ENCODE results near the gene RPS27L. TPM values are rescaled to one million over a fixed set of nuclear protein-coding genes. Genes with fewer than 3 reads are reported as not detected.
A peak's percentile ranks its signal among the peaks of the same experiment; 100 is the strongest.

The RPS27L gene
- total RNA-seq, 2 donors from 2014 or later = 155 to 223 TPM

- Mint-ChIP-seq H3K36me3 (no peaks in the 10 kb centered on the region), H3K27ac (no peak overlapping the region), H3K9me3 (no peaks in the 10 kb centered on the region)
- DNase-seq (ENCODE audit: low spot score in 2 of 2) (no peak), ATAC-seq (no peak)
Measured at GRCh38 chr15:63165166-63165859, 8.0 kb upstream of the RPS27L start.

DNA sequence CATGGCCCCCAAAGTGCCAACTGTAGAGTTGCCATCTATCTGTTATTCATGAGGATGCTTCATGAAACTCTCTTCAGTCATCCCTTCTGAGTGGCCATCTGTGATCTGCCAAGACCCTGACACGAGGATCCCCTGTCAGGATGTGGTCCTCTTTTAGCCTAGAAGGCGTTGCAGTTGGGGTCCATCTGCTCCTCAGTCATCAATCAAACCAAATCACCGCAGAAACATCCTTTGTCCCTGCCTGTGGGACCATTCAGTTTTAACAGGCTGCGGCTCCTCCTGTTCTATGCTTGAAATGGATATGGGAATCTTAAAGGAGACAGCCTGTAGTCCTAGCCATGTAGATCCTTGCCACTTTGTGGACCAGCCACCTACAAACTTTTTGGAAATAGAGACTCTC lies 5.9 kb upstream of the RPS27L start:
- Mint-ChIP-seq H3K27ac (no peak overlapping the region), H3K9me3 (peaks cover 0 to 5% of the 10 kb centered on the region in 2 donors), H3K36me3 (peaks cover 0 to 6% of the 10 kb centered on the region in 2 donors)
- DNase-seq (ENCODE audit: low spot score in 2 of 2) (no peak), ATAC-seq (no peak)

DNA sequence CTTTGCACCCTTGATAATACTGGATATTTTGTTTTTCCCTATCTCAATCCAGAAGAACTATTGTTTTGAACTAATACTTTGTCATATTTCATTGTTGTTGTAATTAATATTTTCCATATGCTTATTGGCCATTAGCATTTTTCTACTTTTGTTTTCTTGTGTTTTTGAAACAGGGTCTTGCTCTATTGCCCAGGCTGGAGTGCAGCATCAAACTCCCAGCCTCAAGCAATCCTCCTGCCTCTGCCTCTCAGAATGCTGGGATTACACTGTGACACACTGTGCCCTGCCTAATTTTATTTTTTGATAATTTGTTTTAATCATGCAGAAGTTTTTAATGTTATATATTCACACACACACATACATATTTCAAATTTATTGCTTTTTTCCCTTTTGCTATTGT lies 3.4 kb upstream of the RPS27L start:
- H3K27ac Mint-ChIP-seq = no peak overlapping the region
- H3K36me3 Mint-ChIP-seq = peaks cover 14 to 23% of the 10 kb centered on the region in 2 donors
- no peak for ATAC-seq
- no peak for DNase-seq (ENCODE audit: low spot score in 2 of 2)
- peaks cover 0 to 5% of the 10 kb centered on the region in 2 donors for H3K9me3 Mint-ChIP-seq

GRCh38 chr15:63157891-63158431 lies 684 bp upstream of the RPS27L start:
- H3K27ac Mint-ChIP-seq = peak overlapping the region; percentile 92 to 99
- ATAC-seq (peak; percentile 17 to 56), DNase-seq (ENCODE audit: low spot score in 2 of 2) (peak; percentile 14 to 58)
- peaks cover 0 to 5% of the 10 kb centered on the region in 2 donors for H3K9me3 Mint-ChIP-seq
- peaks cover 15 to 26% of the 10 kb centered on the region in 2 donors for H3K36me3 Mint-ChIP-seq

DNA sequence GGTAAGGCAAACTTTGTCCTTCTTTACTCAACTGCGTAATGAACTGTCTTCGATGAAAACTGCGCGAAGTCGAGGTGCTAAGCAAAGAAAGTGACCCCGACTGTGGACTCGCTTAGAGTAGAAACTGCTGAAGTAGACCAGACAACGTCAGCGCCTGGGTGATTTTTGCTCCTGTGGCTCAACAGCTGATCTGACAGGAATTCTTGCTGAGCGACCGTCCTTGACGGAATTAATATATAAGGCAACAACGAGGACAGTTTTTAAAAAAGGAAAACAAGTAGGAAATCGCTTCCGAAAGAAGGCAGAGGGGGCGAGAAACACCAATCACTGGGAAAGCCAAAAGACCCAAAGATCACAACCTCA lies 541 bp downstream of the RPS27L start:
- Mint-ChIP-seq H3K36me3 (peaks cover 18 to 28% of the 10 kb centered on the region in 2 donors), H3K27ac (peak overlapping the region; percentile 97 to 99), H3K9me3 (peaks cover 0 to 5% of the 10 kb centered on the region in 2 donors)
- DNase-seq (ENCODE audit: low spot score in 2 of 2) = peak in 1 of 2 donors; percentile 58
- ATAC-seq = peak in 1 of 2 donors; percentile 26

DNA sequence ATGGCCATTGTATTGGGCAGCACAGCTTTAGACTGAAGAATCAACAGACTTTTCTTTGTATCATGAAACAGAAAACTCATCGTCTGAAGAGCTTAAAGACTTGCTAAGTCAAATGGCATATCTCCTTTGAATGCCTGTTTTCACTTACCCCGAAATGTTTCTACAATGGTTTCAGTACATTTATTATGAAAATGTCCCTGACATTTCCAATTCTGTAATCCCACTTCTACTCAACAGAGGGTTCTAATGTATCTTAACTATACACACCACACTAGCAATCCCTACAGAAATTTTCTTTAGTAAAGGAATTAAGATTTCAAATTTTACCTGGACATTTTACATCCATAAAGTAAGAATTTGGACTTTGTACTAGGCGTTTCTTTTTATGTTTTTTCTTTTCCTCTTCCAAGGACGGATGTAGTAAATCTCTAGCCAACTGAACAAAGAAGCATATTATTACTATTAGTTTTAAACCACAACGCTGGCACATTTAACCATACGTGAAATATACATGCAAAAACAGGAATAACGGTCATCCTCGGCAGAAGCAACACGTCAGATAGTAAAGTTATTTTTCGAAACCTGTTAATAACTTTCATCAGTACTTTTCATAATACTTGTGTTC lies 1.1 kb downstream of the RPS27L start:
- Mint-ChIP-seq H3K36me3 (peaks cover 18 to 33% of the 10 kb centered on the region in 2 donors), H3K9me3 (peaks cover 0 to 5% of the 10 kb centered on the region in 2 donors), H3K27ac (peak overlapping the region; percentile 97 to 99)
- ATAC-seq (no peak), DNase-seq (ENCODE audit: low spot score in 2 of 2) (no peak)

GRCh38 chr15:63155486-63155885 lies 1.8 kb downstream of the RPS27L start:
- peak overlapping the region in 1 of 2 donors; percentile 99 for H3K27ac Mint-ChIP-seq
- peaks cover 0 to 5% of the 10 kb centered on the region in 2 donors for H3K9me3 Mint-ChIP-seq
- peaks cover 18 to 33% of the 10 kb centered on the region in 2 donors for H3K36me3 Mint-ChIP-seq
- no peak for ATAC-seq
- DNase-seq (ENCODE audit: low spot score in 2 of 2) = no peak

DNA sequence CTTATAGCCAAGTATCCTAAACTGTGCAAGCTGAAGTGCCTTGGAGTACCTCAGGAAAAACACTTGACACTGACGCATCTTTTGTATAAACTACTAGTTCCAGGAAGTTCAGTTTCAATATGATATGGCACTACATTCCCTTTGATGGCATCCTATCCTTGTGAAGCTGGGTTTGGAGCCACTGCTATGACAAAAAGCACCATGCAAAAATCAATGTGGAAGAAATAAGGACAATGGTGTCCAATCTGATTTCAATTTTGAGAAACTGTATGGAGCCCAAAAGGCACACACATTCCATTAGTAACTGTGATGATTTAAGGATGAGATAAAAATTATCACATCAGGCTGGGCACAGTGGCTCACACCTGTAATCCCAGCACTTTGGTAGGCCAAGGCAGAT lies 5.6 kb downstream of the RPS27L start:
- ATAC-seq (no peak), DNase-seq (ENCODE audit: low spot score in 2 of 2) (no peak)
- Mint-ChIP-seq H3K9me3 (no peaks in the 10 kb centered on the region), H3K27ac (no peak overlapping the region), H3K36me3 (peaks cover 11 to 19% of the 10 kb centered on the region in 2 donors)

GRCh38 chr15:63146684-63147083 lies 10.6 kb downstream of the RPS27L start:
- Mint-ChIP-seq H3K27ac (no peak overlapping the region), H3K36me3 (peaks cover 9 to 14% of the 10 kb centered on the region in 2 donors), H3K9me3 (no peaks in the 10 kb centered on the region)
- ATAC-seq (no peak), DNase-seq (ENCODE audit: low spot score in 2 of 2) (no peak)

- Mint-ChIP-seq H3K36me3 (peaks cover 9 to 10% of the 10 kb centered on the region in 2 donors), H3K9me3 (no peaks in the 10 kb centered on the region), H3K27ac (no peak overlapping the region)
- DNase-seq (ENCODE audit: low spot score in 2 of 2) = no peak
- ATAC-seq = peak in 1 of 2 donors; percentile 71
Measured at GRCh38 chr15:63145426-63145825, 11.9 kb downstream of the RPS27L start.

DNA sequence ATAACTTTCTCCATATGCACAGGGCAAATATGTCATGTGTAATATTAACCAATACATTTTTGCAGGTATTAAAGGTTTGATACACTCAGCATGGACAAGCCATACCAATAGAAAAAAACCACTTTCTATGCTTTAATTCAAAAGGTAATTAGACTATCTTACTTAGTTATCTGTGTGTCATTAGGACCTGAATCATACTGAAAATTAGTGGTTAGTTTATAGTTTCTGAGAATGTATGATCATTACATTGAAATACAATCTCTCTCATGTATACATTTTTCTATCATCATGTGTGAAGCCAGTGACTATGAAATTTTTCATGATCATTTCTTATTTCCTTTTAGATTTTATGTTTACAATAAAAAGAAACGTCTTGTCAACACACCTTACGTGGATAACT lies 16.3 kb downstream of the RPS27L start:
- Mint-ChIP-seq H3K36me3 (peaks cover 9 to 10% of the 10 kb centered on the region in 2 donors), H3K27ac (no peak overlapping the region), H3K9me3 (no peaks in the 10 kb centered on the region)
- DNase-seq (ENCODE audit: low spot score in 2 of 2) = no peak
- no peak for ATAC-seq

DNA sequence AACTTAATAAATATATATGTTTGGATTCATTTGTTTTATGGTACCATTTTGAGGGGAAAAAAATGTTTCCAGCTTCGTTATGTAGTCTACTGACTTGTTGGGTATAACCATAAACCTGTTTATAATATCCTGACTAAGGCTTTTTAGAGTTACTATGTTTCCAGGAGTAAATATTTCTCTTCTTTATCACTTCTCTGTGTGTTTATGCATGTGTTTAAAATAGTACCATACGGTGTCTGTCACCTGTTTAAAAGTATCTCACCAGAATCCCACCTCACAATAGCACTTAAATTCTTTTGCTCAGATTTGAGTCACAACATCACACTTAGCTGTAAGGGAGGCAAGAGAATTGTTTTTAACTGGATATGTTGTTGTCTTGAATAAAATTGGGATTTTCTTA lies 20.5 kb downstream of the RPS27L start:
- H3K9me3 Mint-ChIP-seq = no peaks in the 10 kb centered on the region
- DNase-seq (ENCODE audit: low spot score in 2 of 2) (no peak), ATAC-seq (no peak)
- H3K27ac Mint-ChIP-seq = no peak overlapping the region
- no peaks in the 10 kb centered on the region for H3K36me3 Mint-ChIP-seq

GRCh38 chr15:63135804-63136203 lies 21.5 kb downstream of the RPS27L start:
- peak overlapping the region; percentile 27 to 53 for H3K27ac Mint-ChIP-seq
- ATAC-seq (peak; percentile 18 to 81), DNase-seq (ENCODE audit: low spot score in 2 of 2) (no peak)
- no peaks in the 10 kb centered on the region for H3K36me3 Mint-ChIP-seq
- H3K9me3 Mint-ChIP-seq = no peaks in the 10 kb centered on the region

DNA sequence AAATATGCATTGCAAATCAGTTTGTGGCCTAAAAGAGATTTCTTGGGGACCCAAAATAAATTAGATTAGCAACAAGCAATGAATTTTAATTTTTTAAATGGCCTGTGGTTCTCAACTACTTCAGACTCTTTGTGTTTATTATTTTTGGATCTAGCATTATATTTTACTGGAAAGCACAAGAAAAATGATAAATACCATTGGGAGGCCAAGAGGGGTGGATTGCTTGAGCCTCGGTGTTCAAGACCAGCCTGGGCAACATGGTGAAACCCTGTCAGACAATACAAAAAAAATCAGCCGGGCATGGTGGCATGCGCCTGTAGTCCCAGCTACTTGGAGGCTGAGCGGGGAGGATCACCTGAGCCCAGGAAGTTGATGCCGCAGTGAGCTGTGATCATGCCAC lies 22.0 kb downstream of the RPS27L start:
- DNase-seq (ENCODE audit: low spot score in 2 of 2) = no peak
- H3K36me3 Mint-ChIP-seq = no peaks in the 10 kb centered on the region
- no peaks in the 10 kb centered on the region for H3K9me3 Mint-ChIP-seq
- no peak for ATAC-seq
- H3K27ac Mint-ChIP-seq = no peak overlapping the region

- H3K27ac Mint-ChIP-seq = no peak overlapping the region
- H3K36me3 Mint-ChIP-seq = no peaks in the 10 kb centered on the region
- ATAC-seq = no peak
- DNase-seq (ENCODE audit: low spot score in 2 of 2) = no peak
- H3K9me3 Mint-ChIP-seq = no peaks in the 10 kb centered on the region
Measured at GRCh38 chr15:63134245-63134985, 22.9 kb downstream of the RPS27L start.

DNA sequence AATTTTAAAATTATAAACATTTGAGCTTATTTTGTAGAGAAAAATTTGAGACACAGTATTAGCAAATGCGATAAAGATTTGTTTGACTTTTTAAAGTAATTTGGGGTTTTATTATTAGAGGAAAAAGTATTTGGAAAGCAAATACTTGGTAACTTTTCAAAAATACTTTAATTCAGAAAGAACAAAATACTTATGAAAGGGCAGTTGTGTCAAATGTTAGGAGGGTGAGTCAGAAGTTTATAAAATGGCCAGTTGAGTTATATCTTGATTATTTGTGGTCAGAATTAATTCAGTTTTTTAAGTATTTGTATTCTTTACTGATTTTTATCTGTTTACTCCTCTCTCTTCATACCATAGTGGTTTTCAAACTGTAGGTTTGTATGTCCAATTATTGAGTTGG lies 23.5 kb downstream of the RPS27L start:
- H3K27ac Mint-ChIP-seq = no peak overlapping the region

GRCh38 chr15:63126726-63127125 lies 30.6 kb downstream of the RPS27L start:
- Mint-ChIP-seq H3K27ac (no peak overlapping the region), H3K9me3 (no peaks in the 10 kb centered on the region), H3K36me3 (no peaks in the 10 kb centered on the region)
- ATAC-seq = no peak
- DNase-seq (ENCODE audit: low spot score in 2 of 2) = no peak

More for the DNA sequence above, 23.5 kb downstream of the RPS27L start:
- H3K36me3 Mint-ChIP-seq = no peaks in the 10 kb centered on the region
- no peak for DNase-seq (ENCODE audit: low spot score in 2 of 2)
- H3K9me3 Mint-ChIP-seq = no peaks in the 10 kb centered on the region
- ATAC-seq = no peak

Data from activated naive CD4-positive, alpha-beta T cell treated with anti-CD3 and anti-CD28 coated beads, Interleukin-2, amount 50 U/mL, for 72 hours (primary cell).